ENCODE measurements around the gene LIN7B. TPM values are rescaled to one million over a fixed set of nuclear protein-coding genes. Genes with fewer than 3 reads are reported as not detected.
A peak's percentile ranks its signal among the peaks of the same experiment; 100 is the strongest.

The LIN7B gene
- total and polyA plus RNA-seq, 2 of the 13 experiments (the other 11 are each of a cell fraction or from before 2014, with no cell fraction given), result 5.3 to 7.6 TPM

GRCh38 chr19:49074869-49075268 lies 39.3 kb upstream of the LIN7B start (continued):
- peak; percentile 50; the same call in 1 of the 2 replicates for TF ChIP-seq ZNF512B (CRISPR knock-in tag; IDR thresholded peaks at IDR 0.05; ENCODE audit: borderline replicate concordance)
- 0 out of 2 replicates have a peak, but pooled peaks have one; percentile 28 for TF ChIP-seq GATAD2A (CRISPR knock-in tag; IDR thresholded peaks at IDR 0.05)
- TF ChIP-seq HMGXB4 (CRISPR knock-in tag; IDR thresholded peaks at IDR 0.05; ENCODE audit: borderline replicate concordance in 1 of 2, low read depth in 1 of 2), result peak in 1 of 2 experiments; percentile 52; a peak in 1 of 4 replicates
- peak; percentile 62 for TF ChIP-seq SMC3 (IDR thresholded peaks at IDR 0.05; ENCODE audit: low read length)
- TF ChIP-seq SKI (IDR thresholded peaks at IDR 0.05; ENCODE audit: partially characterized antibody), result peak; percentile 20
- peak; percentile 87 for TF ChIP-seq CTCF (CRISPR knock-in tag; IDR thresholded peaks at IDR 0.05)
- TF ChIP-seq RAD21 (CRISPR knock-in tag; IDR thresholded peaks at IDR 0.05), result peak; percentile 66

Data from HepG2 (cell line).